Body of pancreas (tissue), 4 donors: ENCODE measurements around the gene TAS2R60.

Experiments used
- CTCF ChIP-seq, 7 experiments: fragments of 450-650 bp in 4 of 7; fragments of 200-600 bp in 3 of 7; sonication (generic) in 3 of 7; IDR thresholded peaks; one replicate each; pipeline ENCODE4 v1.5.1; 2016 to 2019; ENCODE audit warnings: antibody characterized with exemption in 7 of 7
- POLR2A ChIP-seq, 3 donors: fragments of 450-650 bp; IDR thresholded peaks; one replicate each; pipeline ENCODE4 v1.6.1; 2016; ENCODE audit warnings: antibody characterized with exemption in 3 of 3, mild to moderate bottlenecking in 2 of 3

GRCh38 chr7:143485094-143485493, 41.8 kb downstream of the TAS2R60 start:
- TF ChIP-seq CTCF (IDR thresholded peaks at IDR 0.05) = no peak
- TF ChIP-seq POLR2A (IDR thresholded peaks at IDR 0.05) = no peak
